ENCODE measurements around the gene GMPS.
"Not testable (repeated sequence)": the region's sequence is repeated elsewhere in the genome, so short reads cannot be mapped to it uniquely, and the experiment has no call there.

The GMPS gene

DNA sequence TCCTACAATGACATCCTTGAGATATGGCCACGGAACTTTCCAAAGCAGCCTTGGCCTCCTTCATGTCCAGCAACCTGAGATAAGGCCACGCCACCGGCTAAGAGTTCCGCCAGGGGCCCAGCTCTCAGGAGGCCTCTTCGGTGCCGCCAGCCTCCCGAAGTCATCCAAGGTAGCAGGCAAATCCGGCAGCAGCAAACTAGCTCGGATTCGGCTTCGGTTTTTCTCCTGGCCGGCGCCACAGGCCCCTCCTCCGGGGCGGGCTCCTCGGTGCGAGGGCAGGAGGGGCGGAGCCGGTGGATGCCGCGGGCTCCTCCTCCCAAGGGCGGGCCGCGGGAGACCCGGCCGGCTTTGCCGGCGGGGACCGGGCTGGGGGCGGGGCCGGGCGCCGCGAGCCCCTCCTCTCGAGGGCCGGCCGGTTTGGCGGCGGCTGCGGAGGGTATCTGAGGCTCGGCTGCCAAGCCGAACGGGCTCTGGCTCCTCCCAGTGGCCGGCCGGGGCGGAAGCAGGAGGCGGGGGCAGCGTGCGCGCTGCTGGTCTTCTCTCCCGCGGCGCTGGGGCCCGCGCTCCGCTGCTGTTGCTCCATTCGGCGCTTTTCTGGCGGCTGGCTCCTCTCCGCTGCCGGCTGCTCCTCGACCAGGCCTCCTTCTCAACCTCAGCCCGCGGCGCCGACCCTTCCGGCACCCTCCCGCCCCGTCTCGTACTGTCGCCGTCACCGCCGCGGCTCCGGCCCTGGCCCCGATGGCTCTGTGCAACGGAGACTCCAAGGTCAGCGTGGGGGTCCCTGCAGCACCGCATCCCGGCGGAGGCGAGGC is at the start of gene GMPS:
GMPS (plus strand) TSS at position 518 of the 812 bp plus-strand sequence; CDS start at position 739, 221 bp downstream.
- in situ Hi-C loops (cut with MboI; ENCODE audit: low pct_unique_long_range_greater_than_20kb, low sequenced_read_pairs, unreplicated experiment): no loop called here
- DNase-seq (ENCODE audit: low spot score): peak; percentile 99
- TF ChIP-seq, protein P1, sequence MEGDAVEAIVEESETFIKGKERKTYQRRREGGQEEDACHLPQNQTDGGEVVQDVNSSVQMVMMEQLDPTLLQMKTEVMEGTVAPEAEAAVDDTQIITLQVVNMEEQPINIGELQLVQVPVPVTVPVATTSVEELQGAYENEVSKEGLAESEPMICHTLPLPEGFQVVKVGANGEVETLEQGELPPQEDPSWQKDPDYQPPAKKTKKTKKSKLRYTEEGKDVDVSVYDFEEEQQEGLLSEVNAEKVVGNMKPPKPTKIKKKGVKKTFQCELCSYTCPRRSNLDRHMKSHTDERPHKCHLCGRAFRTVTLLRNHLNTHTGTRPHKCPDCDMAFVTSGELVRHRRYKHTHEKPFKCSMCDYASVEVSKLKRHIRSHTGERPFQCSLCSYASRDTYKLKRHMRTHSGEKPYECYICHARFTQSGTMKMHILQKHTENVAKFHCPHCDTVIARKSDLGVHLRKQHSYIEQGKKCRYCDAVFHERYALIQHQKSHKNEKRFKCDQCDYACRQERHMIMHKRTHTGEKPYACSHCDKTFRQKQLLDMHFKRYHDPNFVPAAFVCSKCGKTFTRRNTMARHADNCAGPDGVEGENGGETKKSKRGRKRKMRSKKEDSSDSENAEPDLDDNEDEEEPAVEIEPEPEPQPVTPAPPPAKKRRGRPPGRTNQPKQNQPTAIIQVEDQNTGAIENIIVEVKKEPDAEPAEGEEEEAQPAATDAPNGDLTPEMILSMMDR (IDR thresholded peaks at IDR 0.05; ENCODE audit: extremely low read depth, insufficient read depth, missing control alignments): peak; percentile 70

DNA sequence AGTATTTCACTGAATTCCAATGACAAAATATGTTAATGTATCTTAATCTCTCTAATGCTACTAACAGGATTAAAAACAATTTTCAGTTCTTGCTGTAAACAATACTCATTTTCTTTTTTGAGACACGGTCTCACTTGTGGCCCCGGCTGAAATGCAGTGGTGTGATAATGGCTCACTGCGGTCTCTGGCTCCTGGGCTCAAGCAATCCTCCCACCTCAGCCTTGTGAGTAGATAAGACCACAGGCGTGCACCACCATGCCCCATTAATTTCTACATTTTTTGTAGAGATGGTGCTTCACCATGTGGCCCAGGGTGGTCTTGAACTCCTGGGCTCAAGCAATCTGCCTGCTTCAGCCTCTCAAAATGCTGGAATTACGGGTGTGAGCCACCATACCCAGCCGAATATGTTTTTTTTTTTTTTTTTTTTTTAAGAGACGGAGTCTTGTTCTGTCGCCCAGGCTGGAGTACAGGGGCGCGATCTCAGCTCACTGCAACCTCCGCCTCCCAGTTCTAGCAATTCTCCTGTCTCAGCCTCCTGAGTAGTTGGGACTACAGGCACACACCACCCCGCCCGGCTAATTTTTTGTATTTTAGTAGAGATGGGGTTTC is 41.9 kb upstream of the GMPS start:
- DNase-seq (ENCODE audit: low spot score); in situ Hi-C loops (cut with MboI; ENCODE audit: low pct_unique_long_range_greater_than_20kb, low sequenced_read_pairs, unreplicated experiment): not testable (repeated sequence)

DNA sequence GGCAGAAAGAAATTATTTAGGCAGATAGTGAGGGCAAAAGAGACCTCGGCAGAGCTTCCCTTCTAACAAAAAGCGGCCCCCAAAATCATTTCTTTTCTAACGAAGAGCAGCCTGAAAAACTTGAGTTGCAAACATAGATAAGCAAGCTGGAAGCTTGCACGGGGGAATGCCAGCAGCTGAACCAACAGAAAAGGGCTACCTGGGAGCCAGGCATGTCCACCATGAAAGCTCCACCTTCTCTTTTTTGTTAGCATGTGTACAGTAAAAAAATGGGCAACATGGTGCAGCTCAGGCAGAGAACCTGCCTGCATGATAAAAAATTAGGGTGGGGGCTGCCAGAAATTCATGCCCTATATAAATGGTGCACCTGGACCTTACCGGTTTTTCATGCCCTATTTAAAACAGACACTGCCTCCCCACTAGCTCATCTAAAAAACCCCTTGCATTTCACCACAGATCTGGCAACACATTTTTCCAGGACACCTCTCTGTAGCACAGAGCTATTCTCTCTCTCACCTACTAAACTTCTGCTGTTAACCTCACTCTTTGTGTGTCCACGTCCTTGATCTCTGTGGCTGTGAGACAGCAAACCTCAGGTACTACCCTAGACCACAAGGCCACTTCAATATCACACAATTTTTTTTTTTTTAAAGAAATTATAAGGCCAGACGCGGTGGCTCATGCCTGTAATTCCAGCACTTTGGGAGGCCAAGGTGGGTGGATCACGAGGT is 34.9 kb upstream of the GMPS start:
- in situ Hi-C loops (cut with MboI; ENCODE audit: low pct_unique_long_range_greater_than_20kb, low sequenced_read_pairs, unreplicated experiment): no loop called here
- DNase-seq (ENCODE audit: low spot score): no peak
- TF ChIP-seq, protein P1 (IDR thresholded peaks at IDR 0.05; ENCODE audit: extremely low read depth, insufficient read depth, missing control alignments): no peak

DNA sequence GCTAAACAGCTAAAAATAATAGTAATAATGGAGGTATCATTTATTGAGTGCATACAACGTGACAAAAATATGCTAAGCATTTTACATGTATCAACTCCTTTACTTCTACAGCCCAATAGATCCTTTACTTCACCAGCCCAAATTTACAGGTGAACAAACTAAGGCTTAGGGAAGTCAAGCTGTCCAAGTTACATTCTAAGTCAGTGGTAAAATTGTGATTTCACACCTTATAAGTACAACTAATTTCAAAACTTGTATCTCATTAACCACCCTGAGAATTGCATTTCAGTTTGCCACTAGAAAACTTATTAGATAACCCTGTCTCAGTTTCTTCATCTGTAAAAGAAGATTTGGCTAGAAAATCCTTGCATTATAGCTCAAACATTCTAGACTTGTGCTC is 26.9 kb upstream of the GMPS start:
- TF ChIP-seq, protein P1 (IDR thresholded peaks at IDR 0.05; ENCODE audit: extremely low read depth, insufficient read depth, missing control alignments): no peak
- in situ Hi-C loops (cut with MboI; ENCODE audit: low pct_unique_long_range_greater_than_20kb, low sequenced_read_pairs, unreplicated experiment): no loop called here
- DNase-seq (ENCODE audit: low spot score): no peak

DNA sequence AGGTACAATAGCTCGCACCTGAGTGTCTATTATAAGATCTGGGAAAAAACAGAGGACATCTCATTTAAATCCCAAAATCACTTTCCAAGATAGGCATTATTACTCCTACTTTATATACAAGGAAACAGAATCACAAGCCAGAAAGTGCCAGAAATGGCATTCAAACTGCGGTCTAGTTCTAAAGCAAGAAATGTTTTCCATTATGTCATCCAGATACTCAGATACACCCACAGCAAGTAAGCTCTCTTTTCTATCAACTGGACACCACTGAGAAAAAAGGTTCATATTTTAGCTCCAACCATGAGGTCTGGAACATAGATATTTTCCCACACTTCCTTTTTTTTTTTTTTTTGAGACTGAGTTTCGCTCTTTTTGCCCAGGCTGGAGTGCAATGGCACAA is 24.3 kb upstream of the GMPS start:
- TF ChIP-seq, protein P1 (IDR thresholded peaks at IDR 0.05; ENCODE audit: extremely low read depth, insufficient read depth, missing control alignments): no peak
- in situ Hi-C loops (cut with MboI; ENCODE audit: low pct_unique_long_range_greater_than_20kb, low sequenced_read_pairs, unreplicated experiment): no loop called here
- no peak for DNase-seq (ENCODE audit: low spot score)

DNA sequence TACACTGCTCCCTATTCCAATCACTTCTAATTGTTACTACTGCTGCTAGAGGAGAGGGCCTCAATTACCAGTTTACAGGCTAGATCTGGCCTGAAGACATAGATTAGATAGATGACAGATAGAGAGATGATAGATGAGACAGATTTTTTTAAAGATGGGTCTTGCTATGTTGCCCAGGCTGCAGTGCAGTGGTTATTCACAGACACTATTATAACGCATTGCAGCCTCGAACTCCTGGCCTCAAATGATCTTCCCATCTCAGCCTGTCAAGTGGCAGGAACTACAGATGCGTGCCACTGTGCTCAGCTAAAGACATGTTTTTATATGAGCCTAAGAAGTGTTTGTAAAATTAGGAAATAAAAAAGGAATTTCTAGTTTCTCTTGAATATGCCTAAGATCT is 22.5 kb upstream of the GMPS start:
- TF ChIP-seq, protein P1 (IDR thresholded peaks at IDR 0.05; ENCODE audit: extremely low read depth, insufficient read depth, missing control alignments): no peak
- in situ Hi-C loops (cut with MboI; ENCODE audit: low pct_unique_long_range_greater_than_20kb, low sequenced_read_pairs, unreplicated experiment): no loop called here
- DNase-seq (ENCODE audit: low spot score): no peak

DNA sequence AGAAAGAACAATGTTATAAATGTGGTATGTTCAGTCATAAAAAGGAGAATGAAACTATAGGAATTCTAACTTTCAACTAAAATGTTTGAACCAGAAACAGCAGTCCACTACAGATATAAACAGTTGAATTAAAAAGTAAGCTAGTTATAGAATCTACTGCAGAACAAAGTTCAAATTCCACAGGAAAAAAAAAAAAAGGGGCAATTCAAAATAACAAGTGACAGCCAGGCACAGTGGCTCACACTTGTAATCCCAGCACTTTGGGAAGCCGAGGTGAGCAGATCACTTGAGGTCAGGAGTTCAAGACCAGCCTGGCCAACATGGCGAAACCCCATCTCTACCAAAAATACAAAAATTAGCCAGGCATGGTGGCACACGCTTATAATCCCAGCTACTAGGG is 21.0 kb upstream of the GMPS start:
- DNase-seq (ENCODE audit: low spot score); in situ Hi-C loops (cut with MboI; ENCODE audit: low pct_unique_long_range_greater_than_20kb, low sequenced_read_pairs, unreplicated experiment): not testable (repeated sequence)

All from GM13977 (cell line).